ENCODE measurements around the gene MLXIPL. TPM values are rescaled to one million over a fixed set of nuclear protein-coding genes. Genes with fewer than 3 reads are reported as not detected.
A peak's percentile ranks its signal among the peaks of the same experiment; 100 is the strongest.

Gene MLXIPL
- total and polyA plus RNA-seq, 11 donors, result 0.42 to 10.1 (median 2.0) TPM

DNA sequence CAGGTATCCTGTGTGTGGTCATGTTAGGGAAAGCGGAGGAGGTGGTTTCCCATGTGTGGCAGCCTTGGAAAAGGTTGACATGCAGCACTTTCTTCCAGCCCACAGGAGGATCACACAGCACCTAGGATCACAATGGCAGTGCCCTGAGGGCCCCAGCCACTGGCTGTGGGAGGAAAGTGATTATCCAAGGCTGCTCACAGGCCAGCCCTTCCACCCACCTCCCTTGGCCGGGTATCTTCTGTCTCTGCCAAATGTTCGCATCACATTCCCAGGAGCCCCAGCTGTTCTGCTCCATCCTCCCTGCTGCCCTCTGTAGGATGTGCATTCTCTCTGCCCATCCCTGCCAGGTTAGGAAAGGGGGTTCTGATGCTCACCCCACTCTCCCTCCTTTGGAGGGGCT, 2.5 kb upstream of the MLXIPL start:
- no peak for ATAC-seq

DNA sequence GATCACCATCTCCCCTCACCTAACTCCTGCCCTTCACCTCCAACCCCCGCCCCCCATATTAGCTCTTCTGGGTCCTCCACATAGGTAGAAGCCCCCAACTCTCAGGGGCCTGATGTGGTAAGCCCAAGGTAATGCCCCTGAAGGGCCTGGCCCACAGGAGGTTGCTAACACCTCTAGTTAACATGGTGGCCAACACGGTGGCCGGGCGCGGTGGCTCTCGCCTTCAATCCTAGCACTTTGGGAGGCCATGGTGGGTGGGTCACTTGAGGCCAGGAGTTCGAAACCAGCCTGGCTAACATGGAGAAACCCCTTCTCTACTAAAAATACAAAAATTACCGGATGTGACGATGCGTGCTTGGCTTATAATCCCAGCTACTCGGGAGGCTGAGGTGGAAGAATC, 954 bp upstream of the MLXIPL start:
- WGBS, 4 donors, result 95 to 98% (median 96%) methylated on average over 5 to 11 of the region's 11 CpGs
- intact Hi-C loops (cut with DNase I), result no loop called here
- H3K4me1 ChIP-seq, result peaks cover 0 to 21% (median 15%) of the 10 kb centered on the region in 12 donors
- no peak for TF ChIP-seq POLR2A (IDR thresholded peaks at IDR 0.05)
- TF ChIP-seq, protein P1, sequence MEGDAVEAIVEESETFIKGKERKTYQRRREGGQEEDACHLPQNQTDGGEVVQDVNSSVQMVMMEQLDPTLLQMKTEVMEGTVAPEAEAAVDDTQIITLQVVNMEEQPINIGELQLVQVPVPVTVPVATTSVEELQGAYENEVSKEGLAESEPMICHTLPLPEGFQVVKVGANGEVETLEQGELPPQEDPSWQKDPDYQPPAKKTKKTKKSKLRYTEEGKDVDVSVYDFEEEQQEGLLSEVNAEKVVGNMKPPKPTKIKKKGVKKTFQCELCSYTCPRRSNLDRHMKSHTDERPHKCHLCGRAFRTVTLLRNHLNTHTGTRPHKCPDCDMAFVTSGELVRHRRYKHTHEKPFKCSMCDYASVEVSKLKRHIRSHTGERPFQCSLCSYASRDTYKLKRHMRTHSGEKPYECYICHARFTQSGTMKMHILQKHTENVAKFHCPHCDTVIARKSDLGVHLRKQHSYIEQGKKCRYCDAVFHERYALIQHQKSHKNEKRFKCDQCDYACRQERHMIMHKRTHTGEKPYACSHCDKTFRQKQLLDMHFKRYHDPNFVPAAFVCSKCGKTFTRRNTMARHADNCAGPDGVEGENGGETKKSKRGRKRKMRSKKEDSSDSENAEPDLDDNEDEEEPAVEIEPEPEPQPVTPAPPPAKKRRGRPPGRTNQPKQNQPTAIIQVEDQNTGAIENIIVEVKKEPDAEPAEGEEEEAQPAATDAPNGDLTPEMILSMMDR (IDR thresholded peaks at IDR 0.05), result no peak
- no peak overlapping the region for H3K4me3 ChIP-seq
- no peak for ATAC-seq
- H3K36me3 ChIP-seq, result no peaks in the 10 kb centered on the region
- no peak overlapping the region for H3K27ac ChIP-seq
- H3K9me3 ChIP-seq, result no peaks in the 10 kb centered on the region
- DNase-seq, result no peak
- peaks cover 4 to 80% (median 43%) of the 10 kb centered on the region in 9 donors for H3K27me3 ChIP-seq

More for the DNA sequence above, 2.5 kb upstream of the MLXIPL start:
- Histone ChIP-seq H3K4me1 (peaks cover 0 to 21% (median 15%) of the 10 kb centered on the region in 12 donors), H3K9me3 (no peaks in the 10 kb centered on the region), H3K27me3 (peaks cover 4 to 70% (median 43%) of the 10 kb centered on the region in 9 donors), H3K27ac (no peak overlapping the region), H3K36me3 (no peaks in the 10 kb centered on the region), H3K4me3 (no peak overlapping the region)
- 23 to 25% (median 24%) methylated on average over 3 of the region's 3 CpGs for WGBS, 4 donors
- intact Hi-C loops (cut with DNase I), result no loop called here
- no peak for TF ChIP-seq POLR2A (IDR thresholded peaks at IDR 0.05)
- TF ChIP-seq, protein P1 (IDR thresholded peaks at IDR 0.05), result no peak
- no peak for DNase-seq

DNA sequence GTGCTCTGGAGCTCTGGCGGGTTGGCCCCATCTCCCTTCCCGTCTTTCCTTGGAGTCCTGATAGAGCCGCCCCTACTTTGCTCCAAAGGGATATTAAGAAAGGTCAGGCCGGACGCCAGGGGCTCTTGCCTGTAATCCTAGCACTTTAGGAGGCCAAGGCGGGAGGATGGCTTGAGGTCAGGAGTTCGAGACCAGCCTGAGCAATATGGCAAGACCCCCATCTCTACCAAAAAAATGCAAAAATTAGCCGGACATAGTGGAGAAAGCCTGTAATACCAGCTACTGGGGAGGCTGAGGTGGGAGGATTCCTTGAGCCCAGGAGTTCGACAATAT, 313 bp upstream of the MLXIPL start:
- WGBS, 4 donors, result 42 to 47% (median 44%) methylated on average over 9 of the region's 9 CpGs
- intact Hi-C loops (cut with DNase I), result no loop called here
- Histone ChIP-seq H3K27ac (no peak overlapping the region), H3K27me3 (peaks cover 4 to 79% (median 42%) of the 10 kb centered on the region in 9 donors), H3K36me3 (no peaks in the 10 kb centered on the region), H3K9me3 (no peaks in the 10 kb centered on the region), H3K4me1 (peaks cover 0 to 21% (median 15%) of the 10 kb centered on the region in 12 donors), H3K4me3 (peak overlapping the region in 10 of 12 donors; percentile 41 to 57 (median 50))
- DNase-seq (no peak), ATAC-seq (no peak)
- TF ChIP-seq POLR2A (IDR thresholded peaks at IDR 0.05), result no peak
- TF ChIP-seq, protein P1 (IDR thresholded peaks at IDR 0.05), result no peak

DNA sequence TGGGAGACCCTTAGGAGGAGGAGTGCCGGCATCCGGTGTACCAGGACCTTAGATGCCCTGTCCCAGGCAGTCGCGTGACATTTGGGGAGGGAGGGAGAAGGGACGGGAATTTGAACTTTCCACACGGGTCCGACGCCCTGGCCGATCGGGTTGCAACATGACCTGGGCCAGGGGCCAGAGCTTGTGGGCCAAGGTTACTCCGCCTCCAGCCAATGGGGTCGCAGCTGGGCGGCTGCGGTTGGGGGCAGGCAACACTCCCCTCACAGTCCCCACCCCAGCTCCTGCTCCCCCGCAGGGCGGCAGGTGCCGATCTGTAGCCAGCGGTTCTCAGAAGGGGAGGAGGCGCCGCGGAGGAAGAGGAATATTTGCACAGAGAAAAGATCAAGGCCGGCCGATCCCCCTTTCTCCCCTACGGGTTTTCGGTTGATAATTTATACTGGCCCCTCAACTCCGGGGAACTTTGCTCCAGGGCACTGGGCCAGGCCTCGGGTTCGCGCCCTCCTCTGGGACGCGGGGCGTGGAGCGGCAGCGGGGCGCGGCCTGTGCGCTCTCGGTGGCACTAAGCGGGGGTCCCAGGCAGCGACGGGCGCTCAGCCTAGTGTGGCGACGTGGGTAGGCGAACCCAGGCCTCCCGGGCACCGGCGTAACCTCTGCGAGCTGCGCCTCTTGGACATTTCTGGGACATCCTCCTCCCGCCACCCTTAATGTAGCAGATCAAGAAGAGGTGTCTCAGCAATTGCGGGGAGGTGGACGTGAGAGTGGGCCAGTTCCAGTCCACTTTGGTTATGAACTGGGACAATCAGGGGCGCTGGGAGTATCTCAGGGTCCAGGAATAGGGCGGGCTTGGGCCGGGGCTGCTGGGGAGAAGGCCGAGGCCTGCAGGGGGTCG, 1.2 kb downstream of the MLXIPL start:
- H3K4me1 ChIP-seq, result peaks cover 0 to 21% (median 15%) of the 10 kb centered on the region in 12 donors
- peak in 3 of 5 donors; percentile 45 to 67 (median 59) for DNase-seq
- no peaks in the 10 kb centered on the region for H3K36me3 ChIP-seq
- no peak overlapping the region for H3K27ac ChIP-seq
- peak in 3 of 4 donors; percentile 47 to 55 (median 47) for ATAC-seq
- 2 to 7% (median 4%) methylated on average over 40 to 58 of the region's 58 CpGs for WGBS, 4 donors
- intact Hi-C loops (cut with DNase I), result no loop called here
- H3K4me3 ChIP-seq, result peak overlapping the region in 10 of 12 donors; percentile 26 to 57 (median 50)
- TF ChIP-seq POLR2A (IDR thresholded peaks at IDR 0.05), result no peak
- TF ChIP-seq, protein P1 (IDR thresholded peaks at IDR 0.05), result no peak
- no peaks in the 10 kb centered on the region for H3K9me3 ChIP-seq
- peaks cover 4 to 66% (median 38%) of the 10 kb centered on the region in 9 donors for H3K27me3 ChIP-seq
